Karpas-422 (cell line): ENCODE measurements around the gene HECW1. TPM values are rescaled to one million over a fixed set of nuclear protein-coding genes. Genes with fewer than 3 reads are reported as not detected.

ENCODE experiments used
- DNase-seq: peaks from one replicate; pipeline ENCODE4 v3.0.0-alpha.2; 2015
- H2AFZ ChIP-seq: fragments of 200-600 bp; sonication (generic); 2 replicates; pipeline ENCODE4 v1.6.1; 2014; ENCODE audit warnings: antibody characterized with exemption, low read length, mixed read lengths
- H3K27ac ChIP-seq: fragments of 200-600 bp; sonication (generic); 2 replicates; pipeline ENCODE4 v1.5.1; 2014; ENCODE audit warnings: mild to moderate bottlenecking, low read length, moderate library complexity
- H3K27me3 ChIP-seq: fragments of 200-600 bp; sonication (generic); 2 replicates; pipeline ENCODE4 v1.6.1; 2014; ENCODE audit warnings: low read length, mixed read lengths
- H3K36me3 ChIP-seq: fragments of 200-600 bp; sonication (generic); 2 replicates; pipeline ENCODE4 v1.6.1; 2014; ENCODE audit warnings: low read length, mixed read lengths; ENCODE audit not compliant: insufficient read depth
- H3K4me1 ChIP-seq: fragments of 200-600 bp; sonication (generic); 2 replicates; pipeline ENCODE4 v1.6.1; 2014; ENCODE audit warnings: mild to moderate bottlenecking, low read length, mixed read lengths
- H3K4me2 ChIP-seq: fragments of 200-600 bp; sonication (generic); 2 replicates; pipeline ENCODE4 v1.6.1; 2014; ENCODE audit warnings: low read length, low read depth, mild to moderate bottlenecking; ENCODE audit not compliant: poor library complexity, severe bottlenecking
- H3K4me3 ChIP-seq: fragments of 200-600 bp; sonication (generic); 2 replicates; pipeline ENCODE4 v1.5.1; 2014; ENCODE audit warnings: mild to moderate bottlenecking, antibody characterized with exemption, low read length, mixed read lengths
- H3K79me2 ChIP-seq: fragments of 200-600 bp; sonication (generic); 2 replicates; pipeline ENCODE4 v1.6.1; 2014; ENCODE audit warnings: mild to moderate bottlenecking, low read length, mixed read lengths
- H3K9ac ChIP-seq: fragments of 200-600 bp; sonication (generic); 2 replicates; pipeline ENCODE4 v1.6.0; 2014; ENCODE audit warnings: low read length
- H3K9me2 ChIP-seq: fragments of 200-600 bp; sonication (generic), shearing (Covaris generic); replicated peaks from 2 replicates; pipeline ENCODE4 v1.6.0; 2014; ENCODE audit warnings: mild to moderate bottlenecking, low read length, moderate library complexity; ENCODE audit not compliant: insufficient read depth
- H3K9me3 ChIP-seq: fragments of 300-700, 200-600 bp; sonication (generic); 2 replicates; pipeline ENCODE4 v1.6.1; 2014; ENCODE audit warnings: low read length, mixed read lengths
- H4K20me1 ChIP-seq: fragments of 200-600 bp; sonication (generic); 2 replicates; pipeline ENCODE4 v1.6.1; 2014; ENCODE audit warnings: mild to moderate bottlenecking, antibody characterized with exemption, low read length, low read depth; ENCODE audit not compliant: insufficient read depth
- total RNA-seq: library from RNA; depleted of rRNA; stranded (reverse); fragments of >200 nt; shearing (Covaris generic); gene quantifications from 2 replicates; pipeline ENCODE4 v1.2.3, GENCODE V29; 2014; ENCODE audit warnings: low replicate concordance

The HECW1 gene
- total RNA-seq, 1 experiment from 2014 or later: not detected

DNA sequence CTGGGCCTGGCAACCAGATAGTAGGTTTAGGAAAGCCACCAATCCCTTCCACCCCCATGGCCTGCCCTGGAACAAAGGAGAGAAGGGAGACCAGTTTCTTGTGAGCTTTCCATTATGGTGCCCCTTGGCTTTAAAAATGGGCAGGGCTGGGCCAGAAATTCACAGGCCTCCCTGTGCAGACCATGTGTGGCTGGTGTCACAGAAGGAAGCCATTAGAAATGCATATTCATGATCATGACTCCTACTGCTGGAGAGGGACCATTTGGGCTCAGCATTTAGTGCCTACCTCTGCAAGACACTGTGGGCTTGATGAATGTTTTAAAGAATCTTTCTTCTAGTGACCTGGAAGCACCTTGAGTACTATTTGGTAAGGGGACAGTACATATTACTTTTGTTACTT is 108.3 kb downstream of the HECW1 start:
- Histone ChIP-seq H3K27ac (no peak overlapping the region), H3K9me3 (no peaks in the 10 kb centered on the region), H4K20me1 (no peaks in the 10 kb centered on the region), H3K27me3 (0 out of 2 replicates have a peak, but pooled peaks cover 3% of the 10 kb centered on the region), H3K79me2 (no peaks in the 10 kb centered on the region), H3K4me1 (no peaks in the 10 kb centered on the region), H3K9ac (no peak overlapping the region), H3K4me2 (no peak overlapping the region), H3K9me2 (no peaks in the 10 kb centered on the region), H3K4me3 (no peak overlapping the region), H2AFZ (no peak overlapping the region), H3K36me3 (no peaks in the 10 kb centered on the region)
- DNase-seq: no peak

DNA sequence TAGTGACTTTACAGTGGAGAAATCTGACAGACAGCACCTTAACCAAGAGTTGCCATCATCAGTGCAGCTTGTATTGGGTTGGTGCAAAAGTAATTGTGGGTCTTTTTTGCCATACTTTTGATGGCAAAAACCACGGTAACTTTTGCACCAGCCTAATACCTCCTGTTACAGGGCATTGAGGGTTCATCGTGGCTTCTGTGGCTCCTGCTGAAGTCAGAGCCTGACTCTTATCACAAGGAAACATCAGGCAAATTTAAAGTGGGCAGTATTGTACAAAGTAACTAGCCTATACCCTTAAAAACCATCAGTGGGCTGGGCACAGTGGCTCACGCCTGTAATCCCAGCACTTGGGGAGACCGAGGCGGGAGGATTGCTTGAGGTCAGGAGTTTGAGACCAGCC is 117.4 kb downstream of the HECW1 start:
- no peaks in the 10 kb centered on the region for H3K9me2 ChIP-seq
- no peaks in the 10 kb centered on the region for H3K9me3 ChIP-seq
- no peak overlapping the region for H3K27ac ChIP-seq
- H3K36me3 ChIP-seq: no peaks in the 10 kb centered on the region
- H3K9ac ChIP-seq: no peak overlapping the region
- no peaks in the 10 kb centered on the region for H4K20me1 ChIP-seq
- no peak overlapping the region for H3K4me2 ChIP-seq
- no peak overlapping the region for H3K4me3 ChIP-seq
- H3K4me1 ChIP-seq: no peaks in the 10 kb centered on the region
- no peak overlapping the region for H2AFZ ChIP-seq
- H3K27me3 ChIP-seq: no peaks in the 10 kb centered on the region
- H3K79me2 ChIP-seq: no peaks in the 10 kb centered on the region
- DNase-seq: no peak

DNA sequence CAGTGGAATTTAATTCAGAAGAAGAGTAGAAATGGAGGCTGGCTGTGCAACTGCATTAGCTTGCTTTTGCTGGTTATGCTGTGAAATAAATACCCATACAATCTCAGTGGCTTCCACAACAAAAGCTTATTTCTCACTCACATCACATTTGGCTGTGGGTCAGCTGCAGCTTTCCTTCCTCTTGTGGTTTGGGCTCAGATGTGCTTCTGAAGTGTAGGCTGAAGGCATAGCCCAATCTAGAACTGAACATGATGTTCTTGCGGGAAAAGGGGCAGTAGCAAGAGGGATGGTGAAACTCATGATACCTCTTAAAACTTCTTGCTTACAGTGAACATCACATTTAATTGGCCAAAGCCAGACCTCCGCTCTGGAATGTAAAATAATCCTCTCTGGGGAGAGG is 119.9 kb downstream of the HECW1 start:
- H2AFZ ChIP-seq: no peak overlapping the region
- H3K9me3 ChIP-seq: no peaks in the 10 kb centered on the region
- H3K36me3 ChIP-seq: no peaks in the 10 kb centered on the region
- no peak overlapping the region for H3K27ac ChIP-seq
- no peaks in the 10 kb centered on the region for H4K20me1 ChIP-seq
- H3K4me2 ChIP-seq: no peak overlapping the region
- H3K4me3 ChIP-seq: no peak overlapping the region
- no peak overlapping the region for H3K9ac ChIP-seq
- H3K79me2 ChIP-seq: no peaks in the 10 kb centered on the region
- H3K4me1 ChIP-seq: no peaks in the 10 kb centered on the region
- no peak for DNase-seq
- no peaks in the 10 kb centered on the region for H3K27me3 ChIP-seq
- H3K9me2 ChIP-seq: no peaks in the 10 kb centered on the region

DNA sequence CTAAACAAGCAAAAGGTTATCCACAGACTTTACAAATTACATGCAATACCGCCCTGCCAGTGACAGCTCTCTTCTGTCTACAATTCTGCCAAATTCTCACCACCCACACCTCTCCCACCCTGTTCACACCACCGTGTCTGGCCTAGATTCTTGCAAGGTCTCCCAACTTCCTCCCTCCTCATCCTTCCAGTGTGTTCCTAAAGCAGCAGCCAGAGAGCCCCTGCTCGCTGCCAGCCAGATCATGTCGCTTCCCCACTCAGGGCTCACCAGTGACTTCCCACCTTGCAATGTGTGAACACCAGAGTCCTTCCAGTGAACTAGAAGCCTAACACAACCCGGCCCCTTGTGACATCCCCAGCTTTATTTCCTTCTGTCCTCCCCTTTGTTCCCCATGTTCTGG is 121.6 kb downstream of the HECW1 start:
- Histone ChIP-seq H3K27me3 (no peaks in the 10 kb centered on the region), H3K4me2 (no peak overlapping the region), H3K36me3 (no peaks in the 10 kb centered on the region), H3K4me3 (no peak overlapping the region), H3K9me3 (no peaks in the 10 kb centered on the region), H2AFZ (no peak overlapping the region), H3K79me2 (no peaks in the 10 kb centered on the region), H3K4me1 (no peaks in the 10 kb centered on the region), H3K27ac (no peak overlapping the region), H3K9me2 (no peaks in the 10 kb centered on the region), H3K9ac (no peak overlapping the region), H4K20me1 (no peaks in the 10 kb centered on the region)
- DNase-seq: no peak

DNA sequence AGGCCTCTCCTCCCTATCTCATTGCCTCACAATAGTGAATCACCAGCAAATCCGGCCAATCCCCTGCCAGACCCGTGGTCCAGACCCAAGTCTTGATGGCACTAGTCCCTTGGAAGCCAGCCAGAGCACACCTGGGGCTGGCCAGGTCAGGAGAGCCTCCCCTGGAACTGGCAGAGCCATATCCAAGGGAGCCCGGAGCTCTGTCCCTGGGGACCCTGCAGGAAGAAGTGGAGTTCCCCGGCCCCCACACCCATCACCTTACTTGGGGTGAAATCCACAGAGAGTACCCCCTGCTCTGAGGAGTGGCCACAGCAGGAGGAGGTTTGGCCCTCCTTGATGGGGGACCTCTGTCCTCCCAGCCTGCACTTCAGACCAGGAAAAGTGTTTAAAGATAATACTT is 122.5 kb downstream of the HECW1 start:
- Histone ChIP-seq H3K4me3 (no peak overlapping the region), H3K27me3 (no peaks in the 10 kb centered on the region), H3K4me1 (no peaks in the 10 kb centered on the region), H3K27ac (no peak overlapping the region), H3K36me3 (no peaks in the 10 kb centered on the region), H3K9me2 (no peaks in the 10 kb centered on the region), H3K79me2 (no peaks in the 10 kb centered on the region), H3K4me2 (no peak overlapping the region), H4K20me1 (no peaks in the 10 kb centered on the region), H3K9ac (no peak overlapping the region), H2AFZ (no peak overlapping the region), H3K9me3 (no peaks in the 10 kb centered on the region)
- DNase-seq: no peak

DNA sequence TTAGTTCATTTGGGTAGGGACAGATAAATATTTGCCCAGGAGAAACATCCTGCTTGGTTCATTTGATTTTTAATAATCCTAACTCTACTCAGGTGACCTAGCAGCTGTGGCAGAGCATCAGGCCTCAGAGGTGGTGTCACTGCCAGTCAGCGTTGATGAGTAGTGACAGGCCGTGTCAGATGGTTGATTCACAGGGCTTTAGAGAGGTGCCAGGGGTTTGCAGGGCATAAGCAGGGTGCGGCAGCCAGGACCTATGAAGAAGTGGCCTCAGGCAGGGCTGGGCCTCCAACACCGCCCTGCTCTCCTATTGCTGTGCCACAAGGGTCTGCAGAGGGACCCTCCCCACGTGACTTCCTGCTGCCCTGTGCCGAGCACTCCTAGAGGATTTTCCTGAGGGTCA is 128.1 kb downstream of the HECW1 start:
- Histone ChIP-seq H4K20me1 (no peaks in the 10 kb centered on the region), H3K36me3 (no peaks in the 10 kb centered on the region), H3K4me2 (no peak overlapping the region), H3K9me3 (no peaks in the 10 kb centered on the region), H3K9ac (no peak overlapping the region), H2AFZ (no peak overlapping the region), H3K4me1 (no peaks in the 10 kb centered on the region), H3K9me2 (no peaks in the 10 kb centered on the region), H3K27ac (no peak overlapping the region), H3K27me3 (no peaks in the 10 kb centered on the region), H3K79me2 (no peaks in the 10 kb centered on the region), H3K4me3 (no peak overlapping the region)
- no peak for DNase-seq

DNA sequence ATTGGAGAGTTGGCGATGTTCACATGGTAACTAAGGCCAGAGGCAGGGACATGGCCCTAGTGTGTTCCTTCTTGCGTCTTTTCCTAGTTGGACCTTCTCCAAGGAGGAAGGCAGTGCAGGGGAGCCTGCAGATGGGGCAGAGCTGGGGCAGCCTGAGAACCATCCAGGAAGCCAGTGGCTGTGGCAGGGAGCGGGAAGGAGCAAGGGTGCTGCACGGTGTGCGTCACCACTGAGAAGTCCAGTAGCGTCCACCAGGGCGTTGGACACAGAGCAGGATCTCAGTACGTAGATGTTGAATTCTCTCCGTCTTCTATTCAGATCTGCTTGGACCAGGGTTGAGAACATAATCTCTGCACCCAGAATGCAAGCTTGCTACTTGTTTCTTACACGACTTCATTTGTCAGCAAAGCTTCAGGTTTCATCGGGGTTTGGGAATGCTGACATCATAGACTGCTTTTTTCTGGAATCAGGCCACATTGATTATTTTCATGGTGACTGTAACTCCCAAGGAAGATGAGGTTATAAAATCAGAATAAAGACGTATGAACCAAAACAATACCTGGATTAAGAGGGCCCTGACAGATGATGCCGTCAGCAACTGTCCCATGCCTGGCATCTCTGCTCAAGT is 130.3 kb downstream of the HECW1 start:
- Histone ChIP-seq H3K4me1 (no peaks in the 10 kb centered on the region), H3K79me2 (no peaks in the 10 kb centered on the region), H3K27me3 (no peaks in the 10 kb centered on the region), H4K20me1 (no peaks in the 10 kb centered on the region), H3K4me3 (no peak overlapping the region), H3K4me2 (no peak overlapping the region), H2AFZ (no peak overlapping the region), H3K27ac (no peak overlapping the region), H3K9ac (no peak overlapping the region), H3K9me2 (no peaks in the 10 kb centered on the region), H3K9me3 (no peaks in the 10 kb centered on the region), H3K36me3 (no peaks in the 10 kb centered on the region)
- no peak for DNase-seq

DNA sequence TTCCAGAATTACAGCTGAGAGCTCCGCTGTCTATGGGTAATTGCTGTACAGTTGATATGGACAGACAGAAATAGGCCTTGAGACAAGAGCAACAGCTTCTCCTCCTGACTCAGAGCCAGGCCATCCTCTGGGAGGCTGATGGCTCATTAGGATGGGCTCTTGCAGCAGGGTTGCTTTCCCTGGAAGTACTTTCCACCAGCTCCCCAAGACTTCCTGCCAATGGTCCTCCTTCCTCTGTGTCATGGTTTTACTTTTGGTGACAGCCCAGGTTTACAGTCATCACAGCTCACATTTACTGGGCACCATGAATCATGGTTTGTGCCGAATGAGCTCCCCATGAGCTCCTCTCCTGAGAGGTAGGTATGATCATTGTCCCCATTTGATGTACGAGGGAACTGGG is 131.8 kb downstream of the HECW1 start:
- Histone ChIP-seq H3K27me3 (no peaks in the 10 kb centered on the region), H2AFZ (no peak overlapping the region), H3K4me2 (no peak overlapping the region), H3K79me2 (no peaks in the 10 kb centered on the region), H3K4me1 (no peaks in the 10 kb centered on the region), H3K4me3 (no peak overlapping the region), H3K36me3 (no peaks in the 10 kb centered on the region), H3K9me2 (no peaks in the 10 kb centered on the region), H3K9me3 (no peaks in the 10 kb centered on the region), H3K27ac (no peak overlapping the region), H4K20me1 (no peaks in the 10 kb centered on the region), H3K9ac (no peak overlapping the region)
- no peak for DNase-seq

DNA sequence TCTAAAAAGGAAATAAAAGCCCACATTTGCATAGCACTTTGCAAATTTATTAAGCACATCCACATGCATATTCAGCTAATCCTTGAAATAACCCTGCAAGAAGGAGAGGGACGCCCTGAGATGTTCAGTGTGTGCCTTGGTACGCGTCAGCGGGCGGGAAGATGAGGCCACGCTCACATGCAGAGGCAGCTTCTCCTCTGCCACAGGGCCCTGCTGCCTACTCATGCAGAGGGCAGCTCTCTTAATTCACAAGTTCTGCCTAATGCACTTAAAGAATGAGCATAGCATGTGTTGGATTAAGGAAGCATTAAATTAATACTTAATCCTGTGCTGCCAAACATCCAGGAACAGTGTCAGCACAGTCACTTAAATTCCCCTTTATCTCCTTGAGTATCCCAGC is 132.3 kb downstream of the HECW1 start:
- DNase-seq: no peak
- H3K4me2 ChIP-seq: no peak overlapping the region

More for the DNA sequence above, 132.3 kb downstream of the HECW1 start:
- H3K79me2 ChIP-seq: no peaks in the 10 kb centered on the region
- no peak overlapping the region for H3K4me3 ChIP-seq
- no peaks in the 10 kb centered on the region for H3K9me2 ChIP-seq
- H3K27ac ChIP-seq: no peak overlapping the region
- no peaks in the 10 kb centered on the region for H3K27me3 ChIP-seq
- H3K9me3 ChIP-seq: no peaks in the 10 kb centered on the region
- no peak overlapping the region for H2AFZ ChIP-seq
- H4K20me1 ChIP-seq: no peaks in the 10 kb centered on the region
- H3K9ac ChIP-seq: no peak overlapping the region
- H3K4me1 ChIP-seq: no peaks in the 10 kb centered on the region
- no peaks in the 10 kb centered on the region for H3K36me3 ChIP-seq
